Measurements from ENCODE around the gene RNASE4.

RNASE4 gene

GRCh38 chr14:20745571-20746358 lies 61.4 kb downstream of the RNASE4 start, which contains the start of gene EDDM3A:
EDDM3A (plus strand) TSS chr14:20745887; CDS start chr14:20747581, 1,694 bp downstream.
- DNase-seq (ENCODE audit: low read depth) = no peak

- DNase-seq (ENCODE audit: low read depth) = no peak
These were observed 62.2 kb downstream of the RNASE4 start for GRCh38 chr14:20746566-20746965.

- DNase-seq (ENCODE audit: low read depth) = no peak
These were observed 64.1 kb downstream of the RNASE4 start for GRCh38 chr14:20748439-20748838.

- DNase-seq (ENCODE audit: low read depth) = no peak
These were observed 65.8 kb downstream of the RNASE4 start for GRCh38 chr14:20750194-20750593.

Data from stimulated activated CD8-positive, alpha-beta memory T cell treated with anti-CD3 and anti-CD28 coated beads, Interleukin-12 subunit alpha, Interleukin-12 subunit beta, amount 100 ng/mL, for 4 hours (primary cell).